NCI-H748 (cell line): Measurements from ENCODE around the gene NDUFB7.
A peak's percentile ranks its signal among the peaks of the same experiment; 100 is the strongest.
"Not testable (repeated sequence)": the region's sequence is repeated elsewhere in the genome, so short reads cannot be mapped to it uniquely, and the experiment has no call there.

Experiments
- DNase-seq: peaks from one replicate; lab custom pipeline; 2025; ENCODE audit not compliant: unreplicated experiment; lab: John Stamatoyannopoulos, UW

The NDUFB7 gene

GRCh38 chr19:14553939-14554243, 18.0 kb downstream of the NDUFB7 start:
- no peak for DNase-seq

- no peak for DNase-seq
These were observed 18.6 kb downstream of the NDUFB7 start for GRCh38 chr19:14553042-14553938.

- not testable (repeated sequence) for DNase-seq
These were observed 19.9 kb downstream of the NDUFB7 start for GRCh38 chr19:14552006-14552360.

GRCh38 chr19:14551134-14552005, 20.5 kb downstream of the NDUFB7 start:
- DNase-seq, result not testable (repeated sequence)

- DNase-seq, result no peak
These were observed 21.6 kb downstream of the NDUFB7 start for GRCh38 chr19:14550201-14550754.

- no peak for DNase-seq
These were observed 26.2 kb downstream of the NDUFB7 start for GRCh38 chr19:14545716-14546082.

GRCh38 chr19:14544977-14545715, 26.7 kb downstream of the NDUFB7 start:
- no peak for DNase-seq

GRCh38 chr19:14544047-14544446, 27.8 kb downstream of the NDUFB7 start:
- DNase-seq, result no peak

- no peak for DNase-seq
These were observed 29.0 kb downstream of the NDUFB7 start for GRCh38 chr19:14542711-14543328.

GRCh38 chr19:14541979-14542378, 29.9 kb downstream of the NDUFB7 start:
- not testable (repeated sequence) for DNase-seq

GRCh38 chr19:14540741-14541525, 30.9 kb downstream of the NDUFB7 start:
- no peak for DNase-seq

GRCh38 chr19:14536926-14537692, 34.8 kb downstream of the NDUFB7 start:
- DNase-seq, result no peak

GRCh38 chr19:14533450-14533849, 38.4 kb downstream of the NDUFB7 start:
- no peak for DNase-seq

- DNase-seq, result no peak
These were observed 41.4 kb downstream of the NDUFB7 start for GRCh38 chr19:14530506-14530905.

- DNase-seq, result peak; percentile 45
These were observed 41.9 kb downstream of the NDUFB7 start for GRCh38 chr19:14530005-14530348.

- DNase-seq, result peak; percentile 98
These were observed 42.4 kb downstream of the NDUFB7 start, which contains the start of gene TECR for GRCh38 chr19:14529254-14530004. TSS of gene TECR (plus strand) at chr19:14529594. CDS start at chr19:14529697, 103 bp downstream.

- no peak for DNase-seq
These were observed 43.2 kb downstream of the NDUFB7 start for GRCh38 chr19:14528419-14529253.

- DNase-seq, result no peak
These were observed 45.4 kb downstream of the NDUFB7 start for GRCh38 chr19:14526423-14526822.
